Measurements from ENCODE around the gene AP3B1.
A peak's percentile ranks its signal among the peaks of the same experiment; 100 is the strongest.

Gene AP3B1

GRCh38 chr5:78287169-78287568 lies 7.3 kb downstream of the AP3B1 start:
- no peak for TF ChIP-seq CTCF (IDR thresholded peaks at IDR 0.05)
- H3K27me3 Mint-ChIP-seq (ENCODE audit: low read depth, poor library complexity) = no peaks in the 10 kb centered on the region
- peaks cover 32% of the 10 kb centered on the region for H3K36me3 Mint-ChIP-seq (ENCODE audit: low read depth)

DNA sequence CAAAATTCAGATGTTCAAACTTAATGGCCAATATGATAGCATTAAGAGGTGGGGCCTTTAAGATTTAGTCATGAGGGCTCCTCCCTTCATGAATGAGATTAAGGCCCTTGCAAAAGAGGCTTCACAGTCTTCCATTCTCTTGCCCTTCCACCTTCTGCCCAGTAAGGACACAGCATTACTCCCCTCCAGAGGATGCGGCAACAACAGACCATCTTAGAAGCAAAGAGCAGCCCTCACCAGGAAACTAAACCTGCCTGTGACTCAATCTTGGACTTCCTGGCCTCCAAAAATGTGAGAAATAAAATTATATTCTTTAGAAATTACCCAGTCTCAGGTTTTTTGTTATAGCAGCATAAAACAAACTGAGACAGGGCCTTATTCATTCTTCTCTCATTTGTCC lies 8.2 kb downstream of the AP3B1 start:
- H3K27ac Mint-ChIP-seq = no peak overlapping the region
- no peak for DNase-seq
- H3K36me3 Mint-ChIP-seq (ENCODE audit: low read depth) = peaks cover 39% of the 10 kb centered on the region
- no peak overlapping the region for H3K4me3 Mint-ChIP-seq
- TF ChIP-seq CTCF (IDR thresholded peaks at IDR 0.05) = no peak
- H3K27me3 Mint-ChIP-seq (ENCODE audit: low read depth, poor library complexity) = no peaks in the 10 kb centered on the region
- peaks cover 6% of the 10 kb centered on the region for H3K9me3 Mint-ChIP-seq
- peaks cover 22% of the 10 kb centered on the region for H3K4me1 Mint-ChIP-seq

More at GRCh38 chr5:78287169-78287568, 7.3 kb downstream of the AP3B1 start:
- peaks cover 31% of the 10 kb centered on the region for H3K4me1 Mint-ChIP-seq
- H3K4me3 Mint-ChIP-seq = no peak overlapping the region
- H3K27ac Mint-ChIP-seq = no peak overlapping the region
- no peak for DNase-seq
- H3K9me3 Mint-ChIP-seq = peaks cover 6% of the 10 kb centered on the region

GRCh38 chr5:78283802-78284201 lies 10.7 kb downstream of the AP3B1 start:
- H3K4me1 Mint-ChIP-seq = peaks cover 7% of the 10 kb centered on the region
- peak overlapping the region; percentile 30 for H3K27ac Mint-ChIP-seq
- H3K36me3 Mint-ChIP-seq (ENCODE audit: low read depth) = peaks cover 34% of the 10 kb centered on the region
- TF ChIP-seq CTCF (IDR thresholded peaks at IDR 0.05) = no peak
- peaks cover 6% of the 10 kb centered on the region for H3K9me3 Mint-ChIP-seq
- DNase-seq = no peak
- no peaks in the 10 kb centered on the region for H3K27me3 Mint-ChIP-seq (ENCODE audit: low read depth, poor library complexity)
- no peak overlapping the region for H3K4me3 Mint-ChIP-seq

GRCh38 chr5:78283105-78283504 lies 11.4 kb downstream of the AP3B1 start:
- peaks cover 7% of the 10 kb centered on the region for H3K4me1 Mint-ChIP-seq
- no peak overlapping the region for H3K4me3 Mint-ChIP-seq

GRCh38 chr5:78280261-78280660 lies 14.2 kb downstream of the AP3B1 start:
- H3K27me3 Mint-ChIP-seq (ENCODE audit: low read depth, poor library complexity) = no peaks in the 10 kb centered on the region
- H3K9me3 Mint-ChIP-seq = peaks cover 1% of the 10 kb centered on the region
- no peak overlapping the region for H3K27ac Mint-ChIP-seq
- no peak overlapping the region for H3K4me3 Mint-ChIP-seq
- no peak for DNase-seq
- no peak for TF ChIP-seq CTCF (IDR thresholded peaks at IDR 0.05)
- peaks cover 13% of the 10 kb centered on the region for H3K4me1 Mint-ChIP-seq
- H3K36me3 Mint-ChIP-seq (ENCODE audit: low read depth) = peaks cover 25% of the 10 kb centered on the region

More at GRCh38 chr5:78283105-78283504, 11.4 kb downstream of the AP3B1 start:
- no peaks in the 10 kb centered on the region for H3K27me3 Mint-ChIP-seq (ENCODE audit: low read depth, poor library complexity)
- peak overlapping the region; percentile 1 for H3K27ac Mint-ChIP-seq
- no peak for DNase-seq
- TF ChIP-seq CTCF (IDR thresholded peaks at IDR 0.05) = no peak
- peaks cover 34% of the 10 kb centered on the region for H3K36me3 Mint-ChIP-seq (ENCODE audit: low read depth)
- H3K9me3 Mint-ChIP-seq = peaks cover 6% of the 10 kb centered on the region

GRCh38 chr5:78279194-78279593 lies 15.3 kb downstream of the AP3B1 start:
- H3K9me3 Mint-ChIP-seq = no peaks in the 10 kb centered on the region
- H3K4me1 Mint-ChIP-seq = peaks cover 14% of the 10 kb centered on the region
- H3K4me3 Mint-ChIP-seq = no peak overlapping the region
- no peaks in the 10 kb centered on the region for H3K27me3 Mint-ChIP-seq (ENCODE audit: low read depth, poor library complexity)
- DNase-seq = no peak
- H3K27ac Mint-ChIP-seq = no peak overlapping the region
- TF ChIP-seq CTCF (IDR thresholded peaks at IDR 0.05) = no peak
- H3K36me3 Mint-ChIP-seq (ENCODE audit: low read depth) = peaks cover 24% of the 10 kb centered on the region
